DMS 273 (cell line): ENCODE measurements around the gene SHF.
A peak's percentile ranks its signal among the peaks of the same experiment; 100 is the strongest.

Source experiments
- DNase-seq: peaks from one replicate; lab custom pipeline; 2025; ENCODE audit not compliant: unreplicated experiment; lab: John Stamatoyannopoulos, UW

Gene SHF

GRCh38 chr15:45169608-45170480 lies 17.9 kb downstream of the SHF start:
- DNase-seq = peak; percentile 73

DNA sequence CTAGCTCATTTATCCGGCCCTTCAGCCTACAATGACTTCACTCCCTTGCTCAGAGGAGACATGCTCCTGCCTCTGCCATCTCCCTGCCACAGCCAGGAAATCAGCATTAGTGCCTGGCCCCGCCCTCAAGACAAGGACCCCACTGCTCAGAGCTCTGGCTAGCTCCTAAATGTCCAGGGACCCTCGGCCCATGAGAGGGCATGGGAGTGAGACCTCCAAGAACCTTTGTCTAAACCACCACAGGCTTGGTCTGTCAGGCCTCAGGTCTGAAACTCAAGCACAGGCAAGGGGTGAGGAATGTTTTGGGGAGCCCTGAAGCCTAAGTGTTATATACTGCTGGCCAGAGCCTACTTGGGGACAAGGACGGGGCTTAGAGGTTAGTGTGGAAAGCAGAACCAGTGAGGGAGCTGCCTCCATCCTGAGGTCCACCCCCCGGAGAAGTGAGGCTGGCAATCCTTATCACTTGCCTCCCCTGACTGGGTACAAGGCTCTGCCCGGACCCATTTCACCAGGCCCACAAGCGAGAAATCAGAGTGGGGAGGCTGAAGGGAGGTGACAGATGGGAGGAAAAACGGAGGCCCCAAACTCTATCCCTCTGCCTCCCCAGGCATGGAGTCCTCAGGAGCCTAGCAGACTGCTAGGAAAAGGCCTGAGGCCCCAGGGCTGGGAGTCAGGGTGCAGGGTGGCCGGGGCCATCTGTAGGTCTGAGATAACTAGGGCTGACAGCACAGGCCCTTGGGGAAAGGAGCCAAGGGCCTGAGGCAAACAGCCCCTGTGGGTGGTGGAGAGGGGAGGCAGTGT lies 18.8 kb downstream of the SHF start:
- peak; percentile 54 for DNase-seq

- no peak for DNase-seq
These were observed 19.5 kb downstream of the SHF start for GRCh38 chr15:45168286-45168685.

DNA sequence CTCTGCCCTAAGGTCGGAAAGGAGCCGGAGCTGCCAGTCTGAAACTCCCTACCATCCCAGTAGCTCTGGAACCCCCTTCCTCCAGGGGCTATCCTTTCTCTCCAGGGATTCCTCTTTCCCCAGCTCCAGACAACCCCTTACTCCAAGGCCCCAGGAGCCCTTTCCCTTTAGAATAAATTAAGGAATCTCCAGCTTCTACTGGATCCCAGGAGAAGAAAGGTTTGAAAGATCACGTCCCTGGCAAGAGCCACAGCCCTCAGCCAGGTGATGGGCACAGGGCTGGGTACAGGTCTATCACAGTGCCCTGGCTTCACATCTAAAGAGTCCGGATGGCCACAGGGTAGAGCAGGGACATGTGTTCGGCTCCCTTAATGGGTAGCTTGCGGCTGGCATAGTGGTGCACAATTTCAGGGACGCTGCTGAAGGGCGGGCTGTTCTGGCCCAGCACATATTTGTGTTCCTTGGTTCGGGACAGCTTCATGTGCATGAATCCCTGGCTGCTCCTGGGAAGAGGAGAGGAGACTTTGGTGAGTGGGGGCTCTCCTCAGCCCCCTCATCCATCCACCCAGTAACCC lies 20.0 kb downstream of the SHF start:
- no peak for DNase-seq

DNA sequence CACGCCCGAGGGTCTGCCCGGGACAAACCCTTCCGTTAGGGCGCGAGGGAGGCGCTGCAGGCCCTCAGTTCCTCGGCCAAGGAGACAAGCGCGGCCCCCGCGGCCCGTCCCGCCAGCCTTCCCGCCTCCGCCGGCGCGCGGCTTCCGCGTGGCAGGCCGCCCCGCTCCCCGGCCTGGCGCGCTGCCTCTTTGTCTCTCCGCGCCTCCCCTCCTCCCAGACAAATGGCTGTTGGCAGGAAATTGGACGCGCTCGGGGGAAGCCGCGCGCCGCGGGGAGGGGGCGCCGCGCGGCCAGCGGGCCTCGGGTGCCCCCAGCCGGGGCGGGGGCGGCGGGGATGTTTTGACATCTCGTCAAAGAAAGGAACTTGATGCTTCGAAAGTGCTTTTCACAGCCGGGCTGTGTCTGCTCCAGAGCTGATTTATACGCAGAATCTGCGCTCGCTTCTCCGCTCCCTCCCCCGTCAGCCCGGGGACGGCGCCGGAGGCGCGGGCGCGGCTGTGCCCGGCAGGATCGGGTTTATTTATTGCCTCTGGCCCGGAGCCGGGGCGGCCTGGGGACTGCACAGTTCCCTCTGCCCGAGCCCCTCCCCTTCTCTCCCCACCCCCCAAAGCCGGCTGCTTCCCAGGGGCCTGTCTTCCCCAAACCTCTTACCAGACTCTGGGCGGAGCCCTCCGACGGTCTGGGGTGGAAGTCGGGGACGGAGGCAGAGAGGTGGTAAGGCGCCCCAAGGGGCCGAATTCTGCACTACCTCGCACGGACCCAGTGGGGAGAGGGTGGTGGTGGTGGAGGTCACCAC lies 20.7 kb downstream of the SHF start:
- DNase-seq = peak; percentile 89

DNA sequence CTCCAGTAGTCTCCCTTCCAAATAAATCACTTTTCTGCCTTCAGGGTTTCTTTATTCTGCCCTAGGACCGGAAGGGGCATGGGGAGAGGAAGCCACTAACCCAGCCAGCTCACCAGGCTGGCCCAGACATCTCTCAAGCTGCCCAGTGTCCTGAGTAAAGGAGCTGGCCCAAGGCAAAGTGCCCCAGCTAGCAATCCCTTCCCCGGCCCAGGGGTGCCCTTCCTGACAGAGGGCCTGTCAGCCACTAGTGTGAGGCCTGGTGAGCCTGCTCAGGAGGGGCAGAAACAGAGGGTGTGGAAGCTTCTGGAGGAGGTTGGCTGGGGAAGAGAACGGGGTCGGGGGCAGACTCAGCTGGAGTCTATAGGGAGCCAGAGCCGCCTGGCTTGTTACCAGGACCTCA lies 22.2 kb downstream of the SHF start:
- DNase-seq = no peak

GRCh38 chr15:45164914-45165313 lies 22.9 kb downstream of the SHF start:
- DNase-seq = no peak

DNA sequence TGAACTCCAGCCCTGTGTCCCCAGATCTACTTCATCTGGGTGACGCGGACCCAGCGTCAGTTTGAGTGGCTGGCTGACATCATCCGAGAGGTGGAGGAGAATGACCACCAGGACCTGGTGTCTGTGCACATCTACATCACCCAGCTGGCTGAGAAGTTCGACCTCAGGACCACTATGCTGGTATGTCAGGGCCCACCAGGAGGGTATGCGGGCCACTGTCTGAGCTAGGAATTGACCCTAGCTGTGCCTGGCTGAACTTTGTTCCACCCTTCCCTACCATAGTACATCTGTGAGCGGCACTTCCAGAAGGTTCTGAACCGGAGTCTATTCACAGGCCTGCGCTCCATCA lies 24.3 kb downstream of the SHF start:
- DNase-seq = no peak

DNA sequence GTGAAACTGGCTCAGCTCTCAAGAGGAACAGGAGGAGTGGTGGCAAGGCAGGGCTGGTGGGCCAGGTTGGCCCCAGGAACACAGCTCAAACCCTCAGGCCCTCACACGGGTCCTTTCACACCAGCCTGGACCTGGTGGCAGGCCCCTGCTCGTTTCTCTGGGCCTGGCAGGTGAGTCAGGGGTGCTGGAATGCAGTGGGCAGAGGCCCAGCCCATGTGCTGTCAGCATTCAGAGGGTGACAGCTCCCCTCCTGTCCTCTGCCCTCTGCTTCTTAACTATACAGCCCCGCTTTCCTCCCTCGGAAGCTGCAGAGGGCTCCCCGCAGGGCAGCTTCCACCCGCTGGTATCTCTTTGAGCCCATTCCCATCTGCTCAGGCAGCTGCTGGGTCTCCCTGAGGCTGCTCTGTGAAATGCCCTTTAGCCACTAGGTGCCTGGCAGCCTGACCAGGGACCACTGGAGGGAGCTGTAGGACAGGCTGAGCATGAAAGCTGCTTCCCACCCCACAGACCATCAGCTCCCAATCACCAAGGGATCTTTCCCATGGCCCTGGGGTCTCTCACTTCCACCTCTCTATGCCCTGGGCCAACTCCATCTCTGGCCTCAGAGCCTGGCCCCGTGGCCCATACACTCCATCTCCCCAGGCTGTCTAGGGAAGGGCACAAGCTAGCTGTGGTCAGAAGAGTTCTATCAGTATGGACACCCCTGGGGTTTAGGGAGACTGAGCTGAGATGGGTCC lies 24.8 kb downstream of the SHF start:
- peak; percentile 93 for DNase-seq

- DNase-seq = no peak
These were observed 26.1 kb downstream of the SHF start for GRCh38 chr15:45161666-45162065.

GRCh38 chr15:45157974-45158373 lies 29.8 kb downstream of the SHF start:
- no peak for DNase-seq

DNA sequence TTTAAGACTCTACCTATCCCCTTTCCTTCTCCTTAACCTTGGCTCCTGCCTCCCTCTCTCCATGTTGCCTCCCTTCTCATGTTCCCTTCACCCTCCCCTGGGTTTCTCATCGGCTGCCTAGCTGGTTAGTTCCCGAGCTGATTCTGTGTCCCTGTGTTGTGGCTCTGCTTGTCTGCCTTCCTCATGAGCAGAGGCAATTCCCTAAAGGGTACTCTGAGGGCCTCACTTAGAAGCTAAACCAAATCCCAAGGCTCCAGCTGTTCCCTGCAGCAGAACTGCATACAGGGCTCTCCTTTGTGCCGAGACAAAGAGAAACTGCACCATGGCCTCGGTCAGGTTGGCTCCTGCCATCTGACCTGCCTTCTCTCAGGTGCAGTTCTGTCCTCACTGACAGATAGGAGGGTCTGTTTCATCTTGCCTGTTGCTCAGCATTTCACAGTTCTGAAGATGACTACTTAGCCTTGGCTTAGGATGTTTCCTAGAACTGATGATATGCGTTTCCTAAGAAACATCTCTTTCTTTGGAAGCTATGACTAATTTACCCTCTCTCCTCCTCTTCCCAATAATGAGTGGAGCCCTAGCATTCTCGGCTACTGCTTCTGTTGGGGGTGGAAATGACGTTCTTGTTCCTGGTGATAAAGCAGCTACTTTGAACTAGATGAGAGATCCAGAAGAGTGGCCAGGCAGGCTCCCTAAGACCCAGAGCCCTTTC lies 30.9 kb downstream of the SHF start:
- no peak for DNase-seq

DNA sequence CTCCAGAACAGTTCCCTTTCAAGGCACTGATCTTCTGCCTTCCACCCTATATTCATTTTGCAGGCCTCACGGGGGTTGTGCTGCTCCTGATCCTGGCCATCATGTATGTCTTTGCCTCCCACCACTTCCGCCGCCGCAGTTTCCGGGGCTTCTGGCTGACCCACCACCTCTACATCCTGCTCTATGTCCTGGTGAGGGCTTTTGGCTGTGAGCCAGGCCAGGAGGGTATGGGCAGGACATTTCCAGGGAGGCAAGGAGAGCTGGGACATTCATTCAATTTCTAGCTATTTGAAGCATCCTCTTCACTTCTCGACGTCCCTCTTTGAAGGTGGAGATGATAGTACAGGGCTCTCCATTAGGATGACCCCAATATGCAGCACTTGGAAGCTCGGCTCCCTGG lies 32.0 kb downstream of the SHF start:
- no peak for DNase-seq

DNA sequence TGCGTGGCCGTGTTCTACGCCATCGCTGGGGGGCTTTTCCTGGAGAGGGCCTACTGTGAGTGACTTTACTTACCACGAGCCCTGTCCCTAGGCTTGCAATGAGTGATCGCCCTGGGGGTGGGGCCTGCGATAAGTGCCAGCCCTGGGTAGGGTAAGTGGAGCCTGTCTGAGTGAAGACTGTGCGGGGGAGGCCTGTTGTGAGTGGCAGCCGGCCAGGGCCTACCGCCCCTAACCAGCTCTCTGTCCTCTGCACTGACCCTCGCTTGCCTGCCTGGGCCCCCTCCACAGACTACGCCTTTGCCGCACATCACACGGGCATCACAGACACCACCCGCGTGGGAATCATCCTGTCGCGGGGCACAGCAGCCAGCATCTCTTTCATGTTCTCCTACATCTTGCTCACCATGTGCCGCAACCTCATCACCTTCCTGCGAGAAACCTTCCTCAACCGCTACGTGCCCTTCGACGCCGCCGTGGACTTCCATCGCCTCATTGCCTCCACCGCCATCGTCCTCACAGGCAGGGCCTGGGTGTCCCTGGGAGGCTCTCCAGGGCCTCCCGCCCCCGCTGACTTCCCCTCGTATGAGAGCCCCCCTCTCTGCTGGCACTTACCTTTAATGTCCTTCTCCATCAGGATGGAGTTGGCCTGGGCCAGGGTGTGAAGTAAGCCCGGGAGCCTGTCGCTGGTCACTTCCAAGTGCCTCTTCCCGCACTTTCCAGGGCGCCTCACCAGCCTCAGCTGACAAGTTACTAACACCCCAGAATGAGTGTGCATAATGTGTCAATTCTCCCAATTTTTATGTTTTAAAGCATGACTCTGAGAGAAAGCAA lies 35.6 kb downstream of the SHF start:
- DNase-seq = no peak

DNA sequence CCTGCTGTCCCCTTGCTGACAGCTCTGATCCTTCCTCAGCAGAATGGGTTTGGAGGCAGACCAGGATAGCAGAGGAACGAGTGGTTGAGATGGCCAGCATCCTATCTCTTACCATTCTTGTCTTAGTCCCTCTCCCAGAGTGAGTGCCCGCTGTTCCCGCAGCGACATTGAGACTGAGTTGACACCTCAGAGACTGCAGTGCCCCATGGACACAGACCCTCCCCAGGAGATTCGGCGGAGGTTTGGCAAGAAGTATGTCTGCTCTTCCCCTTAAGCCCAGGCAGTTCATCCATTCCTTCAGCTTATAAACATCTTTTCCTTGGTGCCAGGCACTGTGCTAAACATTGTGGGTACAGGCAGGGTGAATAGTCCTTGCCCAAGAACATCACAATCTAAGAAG lies 36.8 kb downstream of the SHF start:
- DNase-seq = no peak

DNA sequence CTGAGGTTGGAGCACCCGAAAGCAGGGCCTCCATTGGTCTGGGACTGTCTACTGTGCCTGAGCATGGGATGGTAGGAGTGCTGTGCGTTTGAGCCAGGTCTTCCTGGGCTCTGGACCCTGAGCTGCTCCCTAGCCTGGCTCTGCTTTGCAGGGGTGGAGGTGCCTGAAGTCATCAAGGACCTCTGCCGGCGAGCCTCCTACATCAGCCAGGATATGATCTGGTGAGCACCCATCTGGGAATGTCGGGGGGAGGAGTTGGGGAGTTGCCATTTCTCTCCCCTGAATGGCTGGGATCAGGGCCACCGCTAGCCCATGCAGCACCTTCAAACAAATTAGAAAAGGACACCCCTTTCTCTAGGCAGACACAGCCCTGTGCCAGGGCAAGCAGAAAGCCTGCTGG lies 37.3 kb downstream of the SHF start:
- DNase-seq = no peak

DNA sequence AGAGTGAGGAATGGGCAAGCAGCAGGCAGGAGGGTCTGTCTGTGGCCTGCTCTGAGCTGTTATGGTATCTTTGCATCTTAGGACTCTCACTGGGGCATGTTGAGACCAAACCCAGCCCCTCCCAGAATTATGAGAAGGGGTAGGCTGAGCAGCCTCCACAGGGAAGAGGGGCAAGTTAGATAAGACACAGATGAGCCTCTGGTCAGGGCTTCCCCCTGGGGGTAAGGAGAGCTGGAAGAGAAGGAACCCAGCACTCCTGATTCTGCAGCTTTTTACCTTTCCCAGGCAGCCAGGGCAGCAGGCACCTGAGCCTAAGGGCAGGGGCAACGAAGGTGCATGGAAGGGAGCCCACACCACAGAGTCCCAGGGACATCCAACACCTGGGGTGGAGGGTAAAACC lies 38.7 kb downstream of the SHF start:
- DNase-seq = no peak

- no peak for DNase-seq
These were observed 39.4 kb downstream of the SHF start for GRCh38 chr15:45148076-45149059.
